Activated T-cell treated with anti-CD3 and anti-CD28 coated beads for 4 hours (primary cell): ENCODE data around the gene KRT6C.

ENCODE experiments used
- DNase-seq: peaks from one replicate; pipeline ENCODE4 v3.0.0-alpha.2; 2020

KRT6C gene

DNA sequence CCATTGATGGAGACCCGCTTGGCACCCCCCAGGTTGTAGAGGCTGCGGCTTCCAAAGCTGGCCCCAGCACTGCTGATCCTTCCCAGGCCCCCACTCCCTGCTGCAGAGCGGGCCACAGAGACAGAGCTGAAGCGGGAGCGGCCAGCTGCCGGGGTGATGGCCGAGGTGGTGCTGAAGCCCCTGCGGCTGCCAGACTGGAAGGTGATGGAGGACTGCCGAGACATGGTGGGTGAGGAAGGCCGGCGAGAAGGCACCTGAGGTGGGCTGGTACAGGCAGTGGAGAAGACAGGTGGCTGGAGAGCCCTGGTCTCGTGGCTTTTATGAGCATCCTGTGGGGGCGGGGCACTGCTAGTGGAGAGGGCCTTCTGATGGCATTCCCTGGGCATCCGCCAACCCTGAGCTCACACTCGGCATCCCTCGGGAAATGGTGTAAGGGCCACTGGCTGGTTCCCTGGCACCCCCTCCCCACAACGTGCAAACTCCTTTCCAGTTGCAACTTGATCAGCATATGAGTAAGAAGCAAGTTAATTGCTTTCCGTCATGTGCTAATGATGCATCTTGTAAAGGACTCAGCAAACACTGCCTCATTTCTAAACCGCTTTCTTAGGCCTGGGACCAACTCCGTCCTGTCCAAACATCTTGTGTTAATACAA lies 39.4 kb downstream of the KRT6C start, which contains the start of gene KRT75:
TSS of gene KRT75 (minus strand) at position 291 of the 653 bp plus-strand sequence. CDS start at position 224, 67 bp downstream.
- no peak for DNase-seq

- DNase-seq = no peak
These were observed 40.0 kb downstream of the KRT6C start for GRCh38 chr12:52433501-52434080.

- DNase-seq = no peak
These were observed 40.9 kb downstream of the KRT6C start for GRCh38 chr12:52432559-52433207.

- no peak for DNase-seq
These were observed 45.5 kb downstream of the KRT6C start for GRCh38 chr12:52428121-52428520.

GRCh38 chr12:52427083-52427482 lies 46.5 kb downstream of the KRT6C start:
- no peak for DNase-seq

DNA sequence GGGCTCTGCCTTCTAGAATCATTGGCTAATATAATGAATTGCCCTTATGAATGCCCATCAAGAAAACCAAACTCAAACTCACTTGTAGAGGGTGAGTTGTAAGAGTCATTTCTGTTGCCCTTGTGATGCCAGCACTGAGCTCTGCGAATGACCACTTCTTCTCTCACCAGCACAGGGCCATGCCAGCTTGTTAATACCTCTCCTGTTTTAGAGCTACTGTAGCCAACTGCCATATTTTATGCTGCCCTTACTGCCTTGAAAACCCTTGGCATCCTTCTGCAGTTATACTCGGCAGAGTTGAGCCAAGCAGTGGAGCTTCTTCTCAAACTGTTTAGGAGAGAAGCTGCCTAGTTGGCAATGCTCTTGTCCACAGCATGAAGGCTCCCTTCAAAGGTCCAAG lies 47.6 kb downstream of the KRT6C start:
- no peak for DNase-seq

- DNase-seq = no peak
These were observed 48.1 kb downstream of the KRT6C start for GRCh38 chr12:52425466-52425865.

- DNase-seq = no peak
These were observed 49.7 kb downstream of the KRT6C start for GRCh38 chr12:52423661-52424500.

- DNase-seq = no peak
These were observed 50.6 kb downstream of the KRT6C start for GRCh38 chr12:52423035-52423434.

- no peak for DNase-seq
These were observed 53.9 kb downstream of the KRT6C start for GRCh38 chr12:52419656-52420055.

DNA sequence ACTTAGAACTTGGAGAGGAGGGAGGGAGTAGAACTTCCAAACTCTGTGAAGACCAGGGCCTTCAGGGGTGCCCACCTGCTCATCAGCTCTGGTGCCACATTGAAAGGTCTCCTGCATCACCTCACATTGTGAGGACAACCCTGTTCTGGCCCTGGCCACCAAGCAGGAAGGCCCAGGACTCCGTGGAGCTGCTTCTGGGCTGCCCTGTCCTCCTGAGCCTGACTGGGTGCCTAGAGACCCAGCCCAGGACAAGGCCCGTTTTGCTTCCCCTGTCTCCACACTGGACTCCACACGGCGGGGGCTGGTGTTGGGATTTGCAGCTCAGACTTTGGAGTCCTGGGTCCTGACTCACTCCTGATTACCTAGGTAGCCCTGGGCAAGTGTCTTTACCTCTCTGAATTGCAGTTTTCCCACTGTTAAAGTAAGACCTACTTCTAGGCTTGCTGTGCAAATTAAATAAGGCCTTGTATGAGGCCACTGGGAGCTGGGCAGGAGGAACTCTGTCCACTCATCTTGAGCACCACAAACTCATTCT lies 55.0 kb downstream of the KRT6C start:
- no peak for DNase-seq
